ENCODE measurements around the gene HELT.
"Not testable (repeated sequence)": the region's sequence is repeated elsewhere in the genome, so short reads cannot be mapped to it uniquely, and the experiment has no call there.

Gene HELT

GRCh38 chr4:185039508-185040273 is 21.4 kb downstream of the HELT start:
- peak; percentile 62 for DNase-seq

DNA sequence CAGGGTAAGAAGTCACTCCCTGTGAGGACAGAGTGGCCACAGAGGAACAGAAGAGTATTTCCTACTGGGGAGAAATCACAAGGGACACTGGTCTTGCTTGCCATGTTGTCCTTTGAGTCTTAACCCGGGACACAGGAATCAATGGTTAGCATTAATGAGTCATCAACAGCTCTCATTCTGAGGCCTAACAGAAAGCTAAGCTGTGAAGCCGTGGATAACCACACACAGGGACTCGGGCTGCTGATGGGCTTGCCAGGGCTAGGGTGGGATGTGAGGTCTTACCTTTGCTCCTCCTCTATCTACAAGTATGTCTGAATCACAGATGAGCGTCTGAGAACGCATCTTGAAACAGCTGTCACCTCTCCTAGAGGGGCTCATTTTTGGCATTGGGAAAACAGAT is 22.2 kb downstream of the HELT start:
- DNase-seq: no peak

- DNase-seq: not testable (repeated sequence)
Observed at GRCh38 chr4:185050286-185050685, 32.0 kb downstream of the HELT start.

- DNase-seq: not testable (repeated sequence)
Observed at GRCh38 chr4:185051283-185051682, 33.0 kb downstream of the HELT start.

GRCh38 chr4:185053746-185054145 is 35.5 kb downstream of the HELT start:
- no peak for DNase-seq

GRCh38 chr4:185054272-185054671 is 36.0 kb downstream of the HELT start:
- DNase-seq: no peak

GRCh38 chr4:185054886-185055285 is 36.6 kb downstream of the HELT start:
- no peak for DNase-seq

GRCh38 chr4:185061610-185062009 is 43.3 kb downstream of the HELT start:
- DNase-seq: no peak

- DNase-seq: no peak
Observed at GRCh38 chr4:185062606-185063005, 44.3 kb downstream of the HELT start.

DNA sequence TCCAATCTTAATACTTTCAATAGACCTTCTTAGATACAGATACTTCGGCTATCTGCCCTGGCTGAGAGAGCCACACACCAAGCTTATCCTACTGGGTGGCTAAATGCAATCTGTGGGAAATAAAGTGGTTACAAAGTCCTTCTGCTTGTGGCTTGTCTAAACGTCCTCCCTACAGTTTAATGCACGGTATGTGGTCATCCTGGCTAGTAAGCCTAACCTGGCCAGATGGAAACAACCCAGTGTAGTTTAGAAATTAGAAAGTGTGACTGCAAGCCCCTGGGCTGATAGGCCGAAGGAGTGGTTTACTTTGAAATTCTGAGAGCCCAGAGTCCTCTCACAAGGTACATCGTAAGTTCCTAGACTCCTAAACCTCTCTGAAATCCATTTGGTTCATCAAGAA is 47.9 kb downstream of the HELT start:
- DNase-seq: no peak

GRCh38 chr4:185068837-185069236 is 50.5 kb downstream of the HELT start:
- DNase-seq: no peak
